HG02623 (cell line): ENCODE results near the gene MICALL2.

ENCODE experiments used
- ATAC-seq: cut with Tn5 transposase; IDR thresholded peaks from one replicate; pipeline ENCODE4 v1.9.1; 2021; ENCODE audit warnings: moderate library complexity; ENCODE audit not compliant: unreplicated experiment

Gene MICALL2

GRCh38 chr7:1493571-1493970 is 34.3 kb upstream of the MICALL2 start:
- no peak for ATAC-seq

- no peak for ATAC-seq
Observed at GRCh38 chr7:1493129-1493528, 33.9 kb upstream of the MICALL2 start.

- ATAC-seq: no peak
Observed at GRCh38 chr7:1492640-1493039, 33.4 kb upstream of the MICALL2 start.

GRCh38 chr7:1492221-1492620 is 33.0 kb upstream of the MICALL2 start:
- no peak for ATAC-seq

- ATAC-seq: no peak
Observed at GRCh38 chr7:1490837-1491236, 31.6 kb upstream of the MICALL2 start.

- no peak for ATAC-seq
Observed at GRCh38 chr7:1489336-1489735, 30.1 kb upstream of the MICALL2 start.

GRCh38 chr7:1488016-1488415 is 28.7 kb upstream of the MICALL2 start:
- ATAC-seq: no peak

- ATAC-seq: no peak
Observed at GRCh38 chr7:1487466-1487865, 28.2 kb upstream of the MICALL2 start.

GRCh38 chr7:1486571-1486970 is 27.3 kb upstream of the MICALL2 start:
- ATAC-seq: no peak

- ATAC-seq: no peak
Observed at GRCh38 chr7:1485156-1485555, 25.9 kb upstream of the MICALL2 start.

- ATAC-seq: no peak
Observed at GRCh38 chr7:1484569-1484968, 25.3 kb upstream of the MICALL2 start.

- ATAC-seq: no peak
Observed at GRCh38 chr7:1483536-1484505, 24.6 kb upstream of the MICALL2 start.

GRCh38 chr7:1483079-1483478 is 23.8 kb upstream of the MICALL2 start:
- ATAC-seq: no peak

- ATAC-seq: no peak
Observed at GRCh38 chr7:1481300-1481699, 22.0 kb upstream of the MICALL2 start.

- ATAC-seq: no peak
Observed at GRCh38 chr7:1480670-1481069, 21.4 kb upstream of the MICALL2 start.

GRCh38 chr7:1479287-1479686 is 20.0 kb upstream of the MICALL2 start:
- no peak for ATAC-seq

GRCh38 chr7:1478480-1478879 is 19.2 kb upstream of the MICALL2 start:
- ATAC-seq: no peak

GRCh38 chr7:1476859-1477258 is 17.6 kb upstream of the MICALL2 start:
- no peak for ATAC-seq

GRCh38 chr7:1475991-1476390 is 16.7 kb upstream of the MICALL2 start:
- ATAC-seq: no peak

GRCh38 chr7:1475393-1475792 is 16.1 kb upstream of the MICALL2 start:
- no peak for ATAC-seq

- ATAC-seq: no peak
Observed at GRCh38 chr7:1474736-1475135, 15.5 kb upstream of the MICALL2 start.

- ATAC-seq: peak; percentile 48
Observed at GRCh38 chr7:1473864-1474512, 14.7 kb upstream of the MICALL2 start.
